Measurements from ENCODE around the gene SLC38A1.

- TF ChIP-seq CTCF (IDR thresholded peaks at IDR 0.05) (no peak), POLR2A (IDR thresholded peaks at IDR 0.05) (no peak)
These were observed 30.0 kb downstream of the SLC38A1 start for GRCh38 chr12:46238821-46239220.
